Esophagus muscularis mucosa (tissue), 4 donors: ENCODE results near the gene PHB1. TPM values are rescaled to one million over a fixed set of nuclear protein-coding genes. Genes with fewer than 3 reads are reported as not detected.

Experiments used
- DNase-seq: peaks from one replicate; pipeline ENCODE4 v3.0.0-alpha.2; 2017; ENCODE audit errors: extremely low spot score
- H3K27ac ChIP-seq, 4 donors: fragments of 200-600 bp; sonication (generic); replicated peaks in 1 of 4; 1 replicate in 3 of 4; 2 replicates in 1 of 4; pipeline ENCODE4 v1.5.1; 2016 to 2019; ENCODE audit warnings: mild to moderate bottlenecking in 1 of 4
- H3K27me3 ChIP-seq, 4 donors: fragments of 200-600 bp; sonication (generic); one replicate each; pipeline versions ENCODE4 v1.5.1 to v1.6.0; 2016 to 2019
- H3K36me3 ChIP-seq, 4 donors: fragments of 200-600 bp; sonication (generic); one replicate each; pipeline ENCODE4 v1.5.1; 2016 to 2019
- H3K4me1 ChIP-seq, 4 donors: fragments of 200-600 bp; sonication (generic); one replicate each; pipeline ENCODE4 v1.5.1; 2016 to 2019
- H3K4me3 ChIP-seq, 4 donors: fragments of 200-600 bp; sonication (generic); 1 replicate in 2 of 4; 2 replicates in 2 of 4; pipeline ENCODE4 v1.5.1; 2016 to 2019; ENCODE audit warnings: mild to moderate bottlenecking in 4 of 4, moderate library complexity in 1 of 4
- H3K9me3 ChIP-seq, 4 donors: fragments of 200-600 bp; sonication (generic); 1 replicate in 3 of 4; 2 replicates in 1 of 4; pipeline ENCODE4 v1.5.1; 2016 to 2019
- CTCF ChIP-seq, 3 experiments: fragments of 200-600 bp in 2 of 3; fragments of 450-650 bp in 1 of 3; sonication (generic) in 2 of 3; IDR thresholded peaks; one replicate each; pipeline ENCODE4 v1.5.1; 2017 to 2019; ENCODE audit warnings: antibody characterized with exemption in 3 of 3, mild to moderate bottlenecking in 2 of 3, moderate library complexity in 1 of 3
- EP300 ChIP-seq: sonication (generic); formaldehyde crosslinking; IDR thresholded peaks from one replicate; pipeline ENCODE4 v1.6.1; 2017; ENCODE audit warnings: antibody characterized with exemption
- POLR2A ChIP-seq: fragments of 450-650 bp; IDR thresholded peaks from one replicate; pipeline ENCODE4 v1.6.1; 2017; ENCODE audit warnings: antibody characterized with exemption, moderate library complexity, mild to moderate bottlenecking, low read depth
- POLR2AphosphoS5 ChIP-seq, 2 donors: sonication (generic); formaldehyde crosslinking; IDR thresholded peaks; one replicate each; pipeline ENCODE4 v1.6.1; 2017; ENCODE audit warnings: antibody characterized with exemption in 2 of 2
- WGBS: methylation state at CpG from one replicate; pipeline ENCODE4 v1.1.5; 2018; 5-methylcytosine and 5-hydroxymethylcytosine counted together
- intact Hi-C: fragments of 100-400 bp; cut with DNase I; formaldehyde crosslinking; loops from one replicate; pipeline ENCODE4 v1.15.1; 2023
- total RNA-seq, 4 donors: library from RNA; depleted of rRNA; stranded (reverse); fragments of >200 nt; gene quantifications; one replicate each; pipeline versions ENCODE4 v1.1.0 to v1.2.1, GENCODE V29; 2016

PHB1 gene
- total RNA-seq, 4 donors from 2014 or later: 75.6 to 101 (median 95.6) TPM

DNA sequence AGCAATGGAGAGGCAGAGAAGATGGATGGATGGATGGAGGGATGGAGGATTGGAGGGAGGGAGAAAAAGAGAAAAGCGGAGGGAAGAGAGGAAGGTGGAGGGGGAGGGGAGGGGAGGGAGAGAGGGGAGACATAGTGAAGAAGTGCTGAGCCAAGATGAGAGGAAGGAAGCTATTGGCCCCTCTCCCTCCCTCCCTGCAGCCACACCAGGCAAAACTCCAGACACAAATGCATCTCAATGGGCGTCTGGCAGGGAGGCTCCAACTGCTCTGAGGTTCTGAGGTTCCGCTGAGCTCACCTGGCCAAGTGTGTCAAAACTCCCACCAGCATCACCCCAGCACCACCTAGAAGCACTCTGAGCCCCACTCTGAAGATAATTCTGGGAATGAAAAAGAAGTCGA lies 26.9 kb upstream of the PHB1 start:
- TF ChIP-seq EP300: no peak
- TF ChIP-seq POLR2A: no peak
- TF ChIP-seq CTCF (IDR thresholded peaks at IDR 0.05): no peak
- no peak for TF ChIP-seq POLR2AphosphoS5 (IDR thresholded peaks at IDR 0.05)
- peaks cover 0 to 75% (median 12%) of the 10 kb centered on the region in 4 donors for H3K27me3 ChIP-seq
- H3K36me3 ChIP-seq: no peaks in the 10 kb centered on the region
- no peaks in the 10 kb centered on the region for H3K9me3 ChIP-seq
- intact Hi-C loops: no loop called here
- 80% methylated on average over 3 of the region's 4 CpGs for WGBS
- H3K27ac ChIP-seq: no peak overlapping the region
- no peak overlapping the region for H3K4me3 ChIP-seq
- no peak for DNase-seq
- H3K4me1 ChIP-seq: peaks cover 0 to 6% (median 2%) of the 10 kb centered on the region in 4 donors

DNA sequence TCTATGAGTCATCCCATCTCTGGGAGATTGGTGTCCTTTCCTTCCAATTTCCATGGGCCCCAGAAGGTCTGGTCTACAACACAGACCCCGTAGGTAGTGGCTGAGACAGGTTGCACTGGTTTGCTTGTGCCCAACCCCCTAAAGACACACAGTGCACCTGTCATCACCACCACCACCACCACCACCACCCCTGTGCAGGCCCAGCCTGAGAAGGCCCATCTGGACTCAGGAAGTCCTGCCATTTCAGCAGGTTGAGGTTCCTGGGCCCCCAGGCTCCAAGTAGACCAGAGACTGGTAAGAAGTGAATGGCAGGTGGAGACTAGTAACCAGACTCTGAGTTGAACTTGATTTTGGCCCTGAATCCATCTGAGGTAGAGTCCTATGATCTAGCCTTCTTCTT lies 25.9 kb upstream of the PHB1 start:
- TF ChIP-seq CTCF (IDR thresholded peaks at IDR 0.05): no peak
- no peak for TF ChIP-seq EP300
- no peak for TF ChIP-seq POLR2A
- no peak for TF ChIP-seq POLR2AphosphoS5 (IDR thresholded peaks at IDR 0.05)
- Histone ChIP-seq H3K27ac (no peak overlapping the region), H3K4me3 (no peak overlapping the region), H3K9me3 (no peaks in the 10 kb centered on the region), H3K27me3 (peaks cover 0 to 74% (median 12%) of the 10 kb centered on the region in 4 donors), H3K36me3 (no peaks in the 10 kb centered on the region), H3K4me1 (peaks cover 0 to 8% (median 5%) of the 10 kb centered on the region in 4 donors)
- WGBS: 94% methylated on average over 1 of the region's 1 CpG
- intact Hi-C loops: no loop called here
- no peak for DNase-seq

DNA sequence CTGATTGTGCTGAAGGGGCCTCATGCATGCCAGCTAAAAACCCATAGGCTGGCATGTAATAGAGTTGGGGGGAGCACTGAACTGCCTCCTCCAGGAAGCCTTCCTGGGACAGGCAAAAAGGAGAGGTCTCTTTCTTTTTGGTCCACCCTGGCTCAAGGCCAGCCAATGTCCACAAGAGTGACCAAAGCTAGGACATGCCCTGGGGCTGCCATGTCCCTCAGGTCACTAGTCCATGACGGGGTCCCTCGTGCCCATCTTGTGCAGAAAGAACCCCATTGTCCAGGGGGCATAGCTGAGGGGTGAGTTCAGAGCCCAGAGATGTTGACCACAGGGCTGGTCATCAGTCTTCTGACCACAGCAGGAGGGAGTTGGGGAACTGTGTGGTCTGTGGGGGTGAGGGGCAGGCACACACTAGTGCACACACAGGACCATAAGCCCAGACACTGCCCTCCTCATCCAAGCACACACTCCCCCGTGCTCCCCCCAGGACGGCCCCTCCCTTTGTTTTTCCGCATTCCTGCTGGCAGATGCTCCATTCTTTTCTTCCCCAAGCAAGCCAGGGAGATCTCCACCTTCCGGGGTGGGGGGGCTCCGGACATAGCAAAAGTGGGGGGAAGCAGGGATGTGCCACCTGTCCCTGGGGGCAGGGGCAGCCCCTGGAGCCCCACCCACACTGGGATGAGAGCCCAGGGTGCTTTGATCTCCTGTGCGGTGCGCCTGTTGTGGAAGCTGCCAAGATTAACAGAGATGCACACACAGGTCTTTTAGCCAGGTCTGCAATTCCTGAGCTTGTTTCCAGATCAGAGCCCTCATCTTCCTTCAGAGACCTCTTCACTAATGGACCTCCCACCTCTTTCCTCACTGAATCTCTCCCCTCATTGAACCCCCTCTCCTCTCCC lies 25.2 kb upstream of the PHB1 start:
- Histone ChIP-seq H3K9me3 (no peaks in the 10 kb centered on the region), H3K27me3 (peaks cover 0 to 68% (median 12%) of the 10 kb centered on the region in 4 donors), H3K36me3 (no peaks in the 10 kb centered on the region), H3K4me3 (no peak overlapping the region), H3K27ac (no peak overlapping the region), H3K4me1 (peaks cover 0 to 10% (median 7%) of the 10 kb centered on the region in 4 donors)
- WGBS: 61% methylated on average over 7 of the region's 9 CpGs
- intact Hi-C loops: no loop called here
- DNase-seq: no peak
- no peak for TF ChIP-seq EP300
- TF ChIP-seq CTCF (IDR thresholded peaks at IDR 0.05): no peak

DNA sequence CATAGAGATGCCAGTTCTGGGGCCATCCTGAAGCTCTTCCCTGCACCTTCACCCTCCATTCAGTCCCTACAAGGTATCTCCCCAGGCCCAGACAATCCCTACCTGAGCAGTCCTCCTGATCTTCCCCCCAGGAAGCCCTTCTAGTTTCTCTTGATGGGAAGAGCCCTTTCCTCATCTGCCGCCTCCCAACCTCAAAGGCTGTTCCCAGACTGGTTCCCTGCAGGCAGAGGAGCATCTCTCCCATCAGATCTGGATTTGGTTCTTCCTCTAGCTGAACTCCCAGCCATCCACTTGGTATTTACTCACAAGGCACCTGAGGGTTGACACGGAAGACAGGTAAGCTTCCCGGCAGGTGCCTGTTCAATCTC lies 24.6 kb upstream of the PHB1 start:
- DNase-seq: no peak
- Histone ChIP-seq H3K4me1 (peaks cover 0 to 10% (median 7%) of the 10 kb centered on the region in 4 donors), H3K36me3 (no peaks in the 10 kb centered on the region), H3K27ac (no peak overlapping the region), H3K4me3 (no peak overlapping the region), H3K27me3 (peaks cover 0 to 63% (median 12%) of the 10 kb centered on the region in 4 donors), H3K9me3 (no peaks in the 10 kb centered on the region)
- TF ChIP-seq POLR2AphosphoS5 (IDR thresholded peaks at IDR 0.05) (no peak), POLR2A (no peak), CTCF (IDR thresholded peaks at IDR 0.05) (no peak), EP300 (no peak)
- intact Hi-C loops: no loop called here
- whole genome bisulfite sequencing: 87% methylated on average over 3 of the region's 3 CpGs
